Osteocyte (in vitro differentiated cells): Measurements from ENCODE around the gene C4BPB. TPM values are rescaled to one million over a fixed set of nuclear protein-coding genes. Genes with fewer than 3 reads are reported as not detected.

Experiments
- DNase-seq: peaks from one replicate; pipeline ENCODE4 v3.0.0; 2021; ENCODE audit warnings: mixed read lengths; ENCODE audit not compliant: unreplicated experiment; ENCODE audit errors: extremely low spot score
- H3K27ac Mint-ChIP-seq: one replicate; pipeline ENCODE4 v1.8.0; 2021; ENCODE audit warnings: mild to moderate bottlenecking, mixed read lengths; ENCODE audit not compliant: unreplicated experiment
- H3K27me3 Mint-ChIP-seq: one replicate; pipeline ENCODE4 v1.8.0; 2021; ENCODE audit warnings: mixed read lengths; ENCODE audit not compliant: unreplicated experiment
- H3K36me3 Mint-ChIP-seq: one replicate; pipeline ENCODE4 v1.8.0; 2021; ENCODE audit warnings: mixed read lengths; ENCODE audit not compliant: unreplicated experiment
- H3K4me1 Mint-ChIP-seq: one replicate; pipeline ENCODE4 v1.8.0; 2021; ENCODE audit warnings: mixed read lengths; ENCODE audit not compliant: unreplicated experiment
- H3K4me3 Mint-ChIP-seq: one replicate; pipeline ENCODE4 v1.8.0; 2021; ENCODE audit warnings: mild to moderate bottlenecking, moderate library complexity, mixed read lengths; ENCODE audit not compliant: unreplicated experiment
- H3K9me3 Mint-ChIP-seq: one replicate; pipeline ENCODE4 v1.8.0; 2021; ENCODE audit warnings: mixed read lengths; ENCODE audit not compliant: unreplicated experiment
- CTCF ChIP-seq: fragments of 200-600 bp; sonication (generic); IDR thresholded peaks from 2 replicates; pipeline ENCODE4 v1.5.0; 2021; ENCODE audit warnings: antibody characterized with exemption, mild to moderate bottlenecking, moderate library complexity
- total RNA-seq: library from RNA; stranded (reverse); gene quantifications from 2 replicates; pipeline ENCODE4 v1.2.1, GENCODE V29; 2021

Gene C4BPB
- total RNA-seq, 1 donor from 2014 or later: not detected

GRCh38 chr1:207055386-207056001 is 33.2 kb upstream of the C4BPB start:
- H3K9me3 Mint-ChIP-seq: no peaks in the 10 kb centered on the region
- H3K4me1 Mint-ChIP-seq: peaks cover 26% of the 10 kb centered on the region
- H3K27ac Mint-ChIP-seq: no peak overlapping the region
- DNase-seq: no peak
- no peaks in the 10 kb centered on the region for H3K27me3 Mint-ChIP-seq
- peaks cover 2% of the 10 kb centered on the region for H3K36me3 Mint-ChIP-seq
- no peak overlapping the region for H3K4me3 Mint-ChIP-seq
- no peak for TF ChIP-seq CTCF

- TF ChIP-seq CTCF: no peak
- H3K4me3 Mint-ChIP-seq: no peak overlapping the region
- H3K27ac Mint-ChIP-seq: no peak overlapping the region
- DNase-seq: no peak
- H3K36me3 Mint-ChIP-seq: peaks cover 6% of the 10 kb centered on the region
- no peaks in the 10 kb centered on the region for H3K9me3 Mint-ChIP-seq
- H3K4me1 Mint-ChIP-seq: peaks cover 18% of the 10 kb centered on the region
- H3K27me3 Mint-ChIP-seq: no peaks in the 10 kb centered on the region
Measured at GRCh38 chr1:207056673-207057072, 32.0 kb upstream of the C4BPB start.

- no peaks in the 10 kb centered on the region for H3K9me3 Mint-ChIP-seq
- peaks cover 15% of the 10 kb centered on the region for H3K36me3 Mint-ChIP-seq
- no peak for DNase-seq
- H3K27ac Mint-ChIP-seq: no peak overlapping the region
- H3K4me3 Mint-ChIP-seq: no peak overlapping the region
- peaks cover 4% of the 10 kb centered on the region for H3K4me1 Mint-ChIP-seq
- H3K27me3 Mint-ChIP-seq: no peaks in the 10 kb centered on the region
- no peak for TF ChIP-seq CTCF
Measured at GRCh38 chr1:207058252-207058651, 30.4 kb upstream of the C4BPB start.

GRCh38 chr1:207058878-207059867 is 29.5 kb upstream of the C4BPB start:
- no peak overlapping the region for H3K4me3 Mint-ChIP-seq
- H3K36me3 Mint-ChIP-seq: peaks cover 20% of the 10 kb centered on the region
- TF ChIP-seq CTCF: no peak
- no peak overlapping the region for H3K27ac Mint-ChIP-seq
- no peaks in the 10 kb centered on the region for H3K9me3 Mint-ChIP-seq
- no peaks in the 10 kb centered on the region for H3K4me1 Mint-ChIP-seq
- no peak for DNase-seq
- H3K27me3 Mint-ChIP-seq: no peaks in the 10 kb centered on the region

GRCh38 chr1:207059881-207060280 is 28.8 kb upstream of the C4BPB start:
- no peak for TF ChIP-seq CTCF
- Mint-ChIP-seq H3K36me3 (peaks cover 26% of the 10 kb centered on the region), H3K4me1 (no peaks in the 10 kb centered on the region), H3K4me3 (no peak overlapping the region), H3K9me3 (no peaks in the 10 kb centered on the region), H3K27ac (no peak overlapping the region), H3K27me3 (no peaks in the 10 kb centered on the region)
- DNase-seq: no peak
